Activated CD4-positive, alpha-beta T cell treated with anti-CD3 and anti-CD28 coated beads for 36 hours (primary cell): Measurements from ENCODE around the gene CCR9. TPM values are rescaled to one million over a fixed set of nuclear protein-coding genes. Genes with fewer than 3 reads are reported as not detected.

ENCODE experiments used
- ATAC-seq: fragments of 200-7000 bp; cut with Tn5 transposase; one replicate; pipeline ENCODE4 v1.10.0; 2021; ENCODE audit warnings: mild to moderate bottlenecking, moderate library complexity
- CTCF ChIA-PET: fragments of 350-600 bp; sonication (Branson Sonifier 250); formaldehyde crosslinking; loops from one replicate; lab custom pipeline; 2021; ENCODE audit warnings: antibody characterized with exemption; lab: Charles Lee
- POLR2A ChIA-PET: fragments of 350-600 bp; sonication (Branson Sonifier 250); formaldehyde crosslinking; loops from one replicate; lab custom pipeline; 2021; ENCODE audit warnings: antibody characterized with exemption, inconsistent platforms; lab: Charles Lee
- DNase-seq: peaks from one replicate; pipeline ENCODE4 v3.0.0-alpha.2; 2020
- H3K27ac Mint-ChIP-seq: one replicate; pipeline ENCODE4 v1.8.0; 2021; ENCODE audit warnings: mixed read lengths
- H3K27me3 Mint-ChIP-seq: one replicate; pipeline ENCODE4 v1.8.0; 2021; ENCODE audit warnings: mixed read lengths
- H3K36me3 Mint-ChIP-seq: one replicate; pipeline ENCODE4 v1.8.0; 2021; ENCODE audit warnings: low read depth, mixed read lengths
- H3K4me1 Mint-ChIP-seq: one replicate; pipeline ENCODE4 v1.8.0; 2021; ENCODE audit warnings: mixed read lengths
- H3K4me3 Mint-ChIP-seq: one replicate; pipeline ENCODE4 v1.8.0; 2021; ENCODE audit warnings: mild to moderate bottlenecking, moderate library complexity, mixed read lengths
- H3K9me3 Mint-ChIP-seq: one replicate; pipeline ENCODE4 v1.8.0; 2021; ENCODE audit warnings: low read depth, mixed read lengths
- intact Hi-C, 2 experiments: fragments of 100-400 bp; cut with DNase I in 1 of 2; cut with micrococcal nuclease in 1 of 2; formaldehyde crosslinking; loops; one replicate each; pipeline versions ENCODE4 v1.14.2 to v1.15.1; 2022 to 2024; cut with DNase I, micrococcal nuclease
- total RNA-seq, 2 experiments: library from RNA; stranded (reverse); gene quantifications; one replicate each; pipeline ENCODE4 v1.2.3, GENCODE V29; 2021

The CCR9 gene
- total RNA-seq, 2 experiments from 2014 or later, result not detected

- CTCF ChIA-PET, result no interaction called here
- POLR2A ChIA-PET, result no interaction called here
- peaks cover 29% of the 10 kb centered on the region for H3K4me1 Mint-ChIP-seq
These were observed 13.8 kb upstream of the CCR9 start for GRCh38 chr3:45872569-45872968.

GRCh38 chr3:45873036-45873435, 13.3 kb upstream of the CCR9 start:
- intact Hi-C loops, result no loop called here
- Mint-ChIP-seq H3K9me3 (peaks cover 4% of the 10 kb centered on the region), H3K27ac (no peak overlapping the region), H3K36me3 (no peaks in the 10 kb centered on the region), H3K4me1 (peaks cover 29% of the 10 kb centered on the region), H3K27me3 (peaks cover 51% of the 10 kb centered on the region), H3K4me3 (no peak overlapping the region)
- ChIA-PET CTCF (interaction anchor here (2.2 kb wide), 1 partner anchor 13 kb away, joined by 7 read pairs; the partner anchor contains the start of gene CCR9), POLR2A (interaction anchor here (0.6 kb wide), 1 partner anchor 31 kb away, joined by 3 read pairs; no protein-coding TSS in a partner anchor)
- no peak for DNase-seq
- no peak for ATAC-seq

More at GRCh38 chr3:45872569-45872968, 13.8 kb upstream of the CCR9 start:
- H3K9me3 Mint-ChIP-seq, result peaks cover 4% of the 10 kb centered on the region
- intact Hi-C loops, result no loop called here
- no peaks in the 10 kb centered on the region for H3K36me3 Mint-ChIP-seq
- DNase-seq (no peak), ATAC-seq (no peak)
- H3K27me3 Mint-ChIP-seq, result peaks cover 53% of the 10 kb centered on the region
- H3K27ac Mint-ChIP-seq, result no peak overlapping the region
- no peak overlapping the region for H3K4me3 Mint-ChIP-seq

GRCh38 chr3:45873638-45874037, 12.7 kb upstream of the CCR9 start:
- ChIA-PET CTCF (interaction anchor here (2.2 kb wide), 1 partner anchor 12 kb away, joined by 7 read pairs; the partner anchor contains the start of gene CCR9), POLR2A (interaction anchor here (0.6 kb wide), 1 partner anchor 31 kb away, joined by 3 read pairs; no protein-coding TSS in a partner anchor)
- no peaks in the 10 kb centered on the region for H3K36me3 Mint-ChIP-seq
- DNase-seq (no peak), ATAC-seq (no peak)
- H3K4me3 Mint-ChIP-seq, result no peak overlapping the region
- intact Hi-C loops, result no loop called here
- peaks cover 50% of the 10 kb centered on the region for H3K27me3 Mint-ChIP-seq
- H3K27ac Mint-ChIP-seq, result no peak overlapping the region
- H3K4me1 Mint-ChIP-seq, result peaks cover 27% of the 10 kb centered on the region
- H3K9me3 Mint-ChIP-seq, result peaks cover 4% of the 10 kb centered on the region

GRCh38 chr3:45874677-45875346, 11.5 kb upstream of the CCR9 start:
- ATAC-seq (no peak), DNase-seq (no peak)
- Mint-ChIP-seq H3K36me3 (no peaks in the 10 kb centered on the region), H3K4me3 (no peak overlapping the region), H3K27ac (no peak overlapping the region), H3K9me3 (peaks cover 4% of the 10 kb centered on the region), H3K27me3 (peaks cover 48% of the 10 kb centered on the region), H3K4me1 (peaks cover 20% of the 10 kb centered on the region)
- POLR2A ChIA-PET, result no interaction called here
- CTCF ChIA-PET, result interaction anchor here (0.7 to 2.2 kb wide), 3 partner anchors 10 to 64 kb away, joined by 3 to 7 read pairs (median 5); partner anchors contain the start of gene CCR9
- intact Hi-C loops, result no loop called here

GRCh38 chr3:45878124-45878523, 8.2 kb upstream of the CCR9 start:
- intact Hi-C loops, result no loop called here
- POLR2A ChIA-PET, result no interaction called here
- Mint-ChIP-seq H3K9me3 (peaks cover 4% of the 10 kb centered on the region), H3K27me3 (peaks cover 41% of the 10 kb centered on the region), H3K27ac (no peak overlapping the region), H3K36me3 (no peaks in the 10 kb centered on the region), H3K4me1 (peaks cover 17% of the 10 kb centered on the region), H3K4me3 (no peak overlapping the region)
- CTCF ChIA-PET, result no interaction called here
- ATAC-seq, result no peak
- no peak for DNase-seq

GRCh38 chr3:45880725-45881077, 5.6 kb upstream of the CCR9 start:
- intact Hi-C loops, result loop anchor here (1.0 to 5.0 kb wide), 2 partner anchors 19 to 37 kb away; no protein-coding TSS in a partner anchor
- DNase-seq (no peak), ATAC-seq (no peak)
- CTCF ChIA-PET, result interaction anchor here (0.6 to 1.8 kb wide), 6 partner anchors 8 to 61 kb away, joined by 3 to 5 read pairs (median 3); no protein-coding TSS in a partner anchor
- no peak overlapping the region for H3K4me3 Mint-ChIP-seq
- H3K27ac Mint-ChIP-seq, result no peak overlapping the region
- peaks cover 37% of the 10 kb centered on the region for H3K27me3 Mint-ChIP-seq
- POLR2A ChIA-PET, result interaction anchor here (1.4 kb wide), 1 partner anchor 16 kb away, joined by 3 read pairs; no protein-coding TSS in a partner anchor
- peaks cover 25% of the 10 kb centered on the region for H3K4me1 Mint-ChIP-seq
- no peaks in the 10 kb centered on the region for H3K9me3 Mint-ChIP-seq
- H3K36me3 Mint-ChIP-seq, result no peaks in the 10 kb centered on the region

- ATAC-seq (peak; percentile 92), DNase-seq (peak; percentile 63)
- Mint-ChIP-seq H3K27me3 (peaks cover 40% of the 10 kb centered on the region), H3K9me3 (no peaks in the 10 kb centered on the region), H3K4me3 (no peak overlapping the region), H3K27ac (peak overlapping the region; percentile 2), H3K36me3 (no peaks in the 10 kb centered on the region), H3K4me1 (peaks cover 27% of the 10 kb centered on the region)
- ChIA-PET CTCF (interaction anchor here (0.6 to 1.8 kb wide), 9 partner anchors 8 to 203 kb away, joined by 3 to 5 read pairs (median 3); no protein-coding TSS in a partner anchor), POLR2A (interaction anchor here (0.9 to 1.4 kb wide), 2 partner anchors 17 to 20 kb away, joined by 3 to 6 read pairs; no protein-coding TSS in a partner anchor)
- intact Hi-C loops, result loop anchor here (1.0 to 5.0 kb wide), 2 partner anchors 20 to 36 kb away; no protein-coding TSS in a partner anchor
These were observed 5.0 kb upstream of the CCR9 start for GRCh38 chr3:45881078-45882022.

- Mint-ChIP-seq H3K36me3 (no peaks in the 10 kb centered on the region), H3K27ac (no peak overlapping the region), H3K4me3 (no peak overlapping the region), H3K27me3 (peaks cover 28% of the 10 kb centered on the region), H3K9me3 (no peaks in the 10 kb centered on the region), H3K4me1 (peaks cover 38% of the 10 kb centered on the region)
- ChIA-PET CTCF (interaction anchor here (0.6 to 1.2 kb wide), 5 partner anchors 20 to 491 kb away, joined by 3 to 5 read pairs (median 4); no protein-coding TSS in a partner anchor), POLR2A (interaction anchor here (0.6 to 0.7 kb wide), 2 partner anchors 90 to 110 kb away, joined by 4 to 6 read pairs; no protein-coding TSS in a partner anchor)
- peak; percentile 64 for DNase-seq
- ATAC-seq, result peak; percentile 24
- intact Hi-C loops, result loop anchor here (1.0 to 5.0 kb wide), 3 partner anchors 20 to 33 kb away; no protein-coding TSS in a partner anchor
These were observed 1.8 kb upstream of the CCR9 start for GRCh38 chr3:45884368-45885201.

- Mint-ChIP-seq H3K9me3 (no peaks in the 10 kb centered on the region), H3K27me3 (peaks cover 30% of the 10 kb centered on the region), H3K4me3 (no peak overlapping the region), H3K27ac (no peak overlapping the region), H3K36me3 (no peaks in the 10 kb centered on the region), H3K4me1 (peaks cover 42% of the 10 kb centered on the region)
- ChIA-PET CTCF (interaction anchor here (0.6 to 1.6 kb wide), 4 partner anchors 16 to 230 kb away, joined by 3 to 4 read pairs (median 3); no protein-coding TSS in a partner anchor), POLR2A (interaction anchor here (1.0 kb wide), 1 partner anchor 56 kb away, joined by 3 read pairs; the partner anchor contains the start of gene CXCR6)
- ATAC-seq (peak; percentile 54), DNase-seq (no peak)
- intact Hi-C loops, result no loop called here
These were observed 942 bp downstream of the CCR9 start for GRCh38 chr3:45887285-45887684.
